HL-60/S4 treated with phorbol 12-myristate 13-acetate at 8.2 ng/mL for 4 days and 3 days (cell line): ENCODE data around the gene PSMD13.

ENCODE experiments used
- in situ Hi-C: fragments of 300-500 bp; cut with MboI; formaldehyde crosslinking; loops from 2 replicates; pipeline ENCODE4 v1.15.0; 2022; ENCODE audit warnings: low sequenced_read_pairs

The PSMD13 gene

GRCh38 chr11:270451-271318, 33.9 kb downstream of the PSMD13 start:
- in situ Hi-C loops = no loop called here

GRCh38 chr11:271319-271715, 34.5 kb downstream of the PSMD13 start:
- in situ Hi-C loops = no loop called here

GRCh38 chr11:272195-272930, 35.6 kb downstream of the PSMD13 start:
- in situ Hi-C loops = no loop called here

GRCh38 chr11:272931-273198, 36.1 kb downstream of the PSMD13 start:
- in situ Hi-C loops = no loop called here

GRCh38 chr11:276219-276618, 39.4 kb downstream of the PSMD13 start:
- in situ Hi-C loops = no loop called here

- in situ Hi-C loops = no loop called here
Measured at GRCh38 chr11:278001-278951, 41.5 kb downstream of the PSMD13 start, which contains the start of gene NLRP6. Gene NLRP6 (plus strand): TSS chr11:278407. CDS start chr11:278570, 163 bp downstream.

- in situ Hi-C loops = no loop called here
Measured at GRCh38 chr11:279040-279965, 42.5 kb downstream of the PSMD13 start.

- in situ Hi-C loops = no loop called here
Measured at GRCh38 chr11:279966-280705, 43.4 kb downstream of the PSMD13 start.

GRCh38 chr11:280706-281485, 44.1 kb downstream of the PSMD13 start:
- in situ Hi-C loops = no loop called here

- in situ Hi-C loops = no loop called here
Measured at GRCh38 chr11:281486-282161, 44.8 kb downstream of the PSMD13 start.

- in situ Hi-C loops = no loop called here
Measured at GRCh38 chr11:282171-282570, 45.4 kb downstream of the PSMD13 start.

- in situ Hi-C loops = no loop called here
Measured at GRCh38 chr11:282630-283360, 46.0 kb downstream of the PSMD13 start.

- in situ Hi-C loops = no loop called here
Measured at GRCh38 chr11:283405-284104, 46.8 kb downstream of the PSMD13 start.

GRCh38 chr11:284105-285020, 47.6 kb downstream of the PSMD13 start:
- in situ Hi-C loops = no loop called here

- in situ Hi-C loops = no loop called here
Measured at GRCh38 chr11:285021-285893, 48.5 kb downstream of the PSMD13 start.
